ENCODE results near the gene ANKS6. TPM values are rescaled to one million over a fixed set of nuclear protein-coding genes. Genes with fewer than 3 reads are reported as not detected.

ANKS6 gene
- polyA plus RNA-seq, 1 donor from 2014 or later: 16.6 TPM

GRCh38 chr9:98826716-98827115 lies 30.4 kb upstream of the ANKS6 start:
- Histone ChIP-seq H2AFZ (ENCODE audit: low read depth, low read length) (no peak overlapping the region), H3K79me2 (replicated peaks; ENCODE audit: insufficient read depth, low read length) (no peaks in the 10 kb centered on the region), H3K9ac (ENCODE audit: low read length) (no peak overlapping the region), H3K4me3 (ENCODE audit: low read length) (no peak overlapping the region), H3F3A (ENCODE audit: insufficient read depth, low read length, poor library complexity, severe bottlenecking) (no peaks in the 10 kb centered on the region), H3K27ac (ENCODE audit: low read length) (no peak overlapping the region), H3K9me3 (ENCODE audit: low read length) (no peaks in the 10 kb centered on the region), H3K9me2 (ENCODE audit: insufficient read depth, low read length) (no peaks in the 10 kb centered on the region), H3K4me2 (ENCODE audit: low read length) (no peak overlapping the region), H3K27me3 (ENCODE audit: insufficient read depth, low read depth, low read length) (no peaks in the 10 kb centered on the region), H3K36me3 (ENCODE audit: insufficient read depth, low read length) (no peaks in the 10 kb centered on the region), H4K20me1 (ENCODE audit: insufficient read depth) (no peaks in the 10 kb centered on the region)
- TF ChIP-seq EP300 (conservative IDR thresholded peaks at IDR 0.05; ENCODE audit: poor library complexity, severe bottlenecking) (no peak), EZH2 (IDR thresholded peaks at IDR 0.05; ENCODE audit: borderline replicate concordance, insufficient read depth, low read length, poor library complexity, severe bottlenecking) (no peak), RAD21 (conservative IDR thresholded peaks at IDR 0.05) (no peak), CTCF (IDR thresholded peaks at IDR 0.05; ENCODE audit: poor library complexity, severe bottlenecking) (no peak), POLR2AphosphoS5 (IDR thresholded peaks at IDR 0.05) (no peak), SMC3 (conservative IDR thresholded peaks at IDR 0.05; ENCODE audit: poor library complexity) (no peak), MXI1 (conservative IDR thresholded peaks at IDR 0.05; ENCODE audit: poor library complexity, severe bottlenecking) (no peak), REST (IDR thresholded peaks at IDR 0.05; ENCODE audit: borderline replicate concordance) (no peak), TAF1 (IDR thresholded peaks at IDR 0.05; ENCODE audit: low read depth) (no peak)

GRCh38 chr9:98825414-98825813 lies 29.1 kb upstream of the ANKS6 start:
- no peaks in the 10 kb centered on the region for H4K20me1 ChIP-seq (ENCODE audit: insufficient read depth)
- H3K9me3 ChIP-seq (ENCODE audit: low read length): no peaks in the 10 kb centered on the region
- no peak overlapping the region for H3K27ac ChIP-seq (ENCODE audit: low read length)
- no peaks in the 10 kb centered on the region for H3K79me2 ChIP-seq (replicated peaks; ENCODE audit: insufficient read depth, low read length)
- no peak overlapping the region for H3K4me2 ChIP-seq (ENCODE audit: low read length)
- H3K36me3 ChIP-seq (ENCODE audit: insufficient read depth, low read length): no peaks in the 10 kb centered on the region
- H3K9ac ChIP-seq (ENCODE audit: low read length): no peak overlapping the region
- no peak for TF ChIP-seq EZH2 (IDR thresholded peaks at IDR 0.05; ENCODE audit: borderline replicate concordance, insufficient read depth, low read length, poor library complexity, severe bottlenecking)
- TF ChIP-seq EP300 (conservative IDR thresholded peaks at IDR 0.05; ENCODE audit: poor library complexity, severe bottlenecking): peak; percentile 50
- TF ChIP-seq SMC3 (conservative IDR thresholded peaks at IDR 0.05; ENCODE audit: poor library complexity): no peak
- H3F3A ChIP-seq (ENCODE audit: insufficient read depth, low read length, poor library complexity, severe bottlenecking): no peaks in the 10 kb centered on the region
- no peak overlapping the region for H2AFZ ChIP-seq (ENCODE audit: low read depth, low read length)
- no peaks in the 10 kb centered on the region for H3K9me2 ChIP-seq (ENCODE audit: insufficient read depth, low read length)
- H3K4me3 ChIP-seq (ENCODE audit: low read length): no peak overlapping the region
- H3K27me3 ChIP-seq (ENCODE audit: insufficient read depth, low read depth, low read length): no peaks in the 10 kb centered on the region

Data from neural cell (in vitro differentiated cells).